Activated T-cell treated with anti-CD3 and anti-CD28 coated beads, Interleukin-2, amount 50 U/mL, for 24 hours (primary cell): Measurements from ENCODE around the gene HIVEP2.
A peak's percentile ranks its signal among the peaks of the same experiment; 100 is the strongest.

Source experiments
- DNase-seq: peaks from one replicate; pipeline ENCODE4 v3.0.0-alpha.2; 2020
- H3K27ac Mint-ChIP-seq: 2 replicates; pipeline ENCODE4 v1.8.0; 2020; ENCODE audit warnings: mild to moderate bottlenecking, mixed read lengths
- H3K27me3 Mint-ChIP-seq: 2 replicates; pipeline ENCODE4 v1.8.0; 2020; ENCODE audit warnings: mixed read lengths
- H3K36me3 Mint-ChIP-seq: 2 replicates; pipeline ENCODE4 v1.8.0; 2020; ENCODE audit warnings: low read depth, mixed read lengths
- H3K4me1 Mint-ChIP-seq: 2 replicates; pipeline ENCODE4 v1.8.0; 2020; ENCODE audit warnings: low read depth, mixed read lengths
- H3K4me3 Mint-ChIP-seq: 2 replicates; pipeline ENCODE4 v1.8.0; 2020; ENCODE audit warnings: mild to moderate bottlenecking, moderate library complexity, mixed read lengths
- H3K9me3 Mint-ChIP-seq: 2 replicates; pipeline ENCODE4 v1.8.0; 2020; ENCODE audit warnings: mixed read lengths

Gene HIVEP2

GRCh38 chr6:142846883-142847287, 98.1 kb downstream of the HIVEP2 start:
- Mint-ChIP-seq H3K9me3 (no peaks in the 10 kb centered on the region), H3K27me3 (no peaks in the 10 kb centered on the region), H3K4me1 (peaks cover 97% of the 10 kb centered on the region), H3K4me3 (peak overlapping the region; percentile 81), H3K36me3 (peaks cover 17% of the 10 kb centered on the region), H3K27ac (peak overlapping the region; percentile 99)
- DNase-seq, result no peak

GRCh38 chr6:142846459-142846831, 98.5 kb downstream of the HIVEP2 start:
- no peaks in the 10 kb centered on the region for H3K9me3 Mint-ChIP-seq
- peak overlapping the region; percentile 81 for H3K4me3 Mint-ChIP-seq
- peaks cover 97% of the 10 kb centered on the region for H3K4me1 Mint-ChIP-seq
- peaks cover 17% of the 10 kb centered on the region for H3K36me3 Mint-ChIP-seq
- H3K27me3 Mint-ChIP-seq, result no peaks in the 10 kb centered on the region
- H3K27ac Mint-ChIP-seq, result peak overlapping the region; percentile 99
- DNase-seq, result no peak

- Mint-ChIP-seq H3K4me1 (peaks cover 95% of the 10 kb centered on the region), H3K4me3 (peak overlapping the region; percentile 81), H3K9me3 (no peaks in the 10 kb centered on the region), H3K36me3 (peaks cover 19% of the 10 kb centered on the region), H3K27me3 (no peaks in the 10 kb centered on the region), H3K27ac (peak overlapping the region; percentile 99)
- DNase-seq, result peak; percentile 65
These were observed 99.1 kb downstream of the HIVEP2 start for GRCh38 chr6:142845624-142846458.

- H3K4me1 Mint-ChIP-seq, result peaks cover 92% of the 10 kb centered on the region
- H3K27ac Mint-ChIP-seq, result peak overlapping the region; percentile 99
- no peak for DNase-seq
These were observed 99.8 kb downstream of the HIVEP2 start for GRCh38 chr6:142845143-142845571.

GRCh38 chr6:142844065-142844755, 100.8 kb downstream of the HIVEP2 start:
- DNase-seq, result no peak
- Mint-ChIP-seq H3K4me1 (peaks cover 93% of the 10 kb centered on the region), H3K27ac (peak overlapping the region; percentile 99), H3K36me3 (peaks cover 17% of the 10 kb centered on the region), H3K9me3 (no peaks in the 10 kb centered on the region), H3K27me3 (no peaks in the 10 kb centered on the region), H3K4me3 (peak overlapping the region; percentile 81)

More at GRCh38 chr6:142845143-142845571, 99.8 kb downstream of the HIVEP2 start:
- H3K9me3 Mint-ChIP-seq, result no peaks in the 10 kb centered on the region
- H3K4me3 Mint-ChIP-seq, result peak overlapping the region; percentile 81
- H3K36me3 Mint-ChIP-seq, result peaks cover 19% of the 10 kb centered on the region
- no peaks in the 10 kb centered on the region for H3K27me3 Mint-ChIP-seq

- DNase-seq, result peak; percentile 43
- H3K4me1 Mint-ChIP-seq, result peaks cover 93% of the 10 kb centered on the region
These were observed 101.6 kb downstream of the HIVEP2 start for GRCh38 chr6:142843361-142843760.

GRCh38 chr6:142842418-142843261, 102.3 kb downstream of the HIVEP2 start:
- Mint-ChIP-seq H3K4me3 (peak overlapping the region; percentile 81), H3K4me1 (peaks cover 93% of the 10 kb centered on the region), H3K27ac (peak overlapping the region; percentile 99), H3K27me3 (no peaks in the 10 kb centered on the region), H3K9me3 (no peaks in the 10 kb centered on the region), H3K36me3 (peaks cover 17% of the 10 kb centered on the region)
- no peak for DNase-seq

More at GRCh38 chr6:142843361-142843760, 101.6 kb downstream of the HIVEP2 start:
- Mint-ChIP-seq H3K9me3 (no peaks in the 10 kb centered on the region), H3K4me3 (peak overlapping the region; percentile 81), H3K36me3 (peaks cover 15% of the 10 kb centered on the region), H3K27ac (peak overlapping the region; percentile 99), H3K27me3 (no peaks in the 10 kb centered on the region)

- Mint-ChIP-seq H3K4me1 (peaks cover 93% of the 10 kb centered on the region), H3K36me3 (peaks cover 21% of the 10 kb centered on the region), H3K27me3 (no peaks in the 10 kb centered on the region), H3K27ac (peak overlapping the region; percentile 99), H3K9me3 (no peaks in the 10 kb centered on the region), H3K4me3 (peak overlapping the region; percentile 81)
- no peak for DNase-seq
These were observed 103.1 kb downstream of the HIVEP2 start for GRCh38 chr6:142841915-142842314.

GRCh38 chr6:142839686-142840040, 105.3 kb downstream of the HIVEP2 start:
- peaks cover 39% of the 10 kb centered on the region for H3K36me3 Mint-ChIP-seq
- H3K27me3 Mint-ChIP-seq, result no peaks in the 10 kb centered on the region
- no peak for DNase-seq
- H3K4me1 Mint-ChIP-seq, result peaks cover 90% of the 10 kb centered on the region
- H3K4me3 Mint-ChIP-seq, result peak overlapping the region; percentile 24
- no peaks in the 10 kb centered on the region for H3K9me3 Mint-ChIP-seq
- H3K27ac Mint-ChIP-seq, result peak overlapping the region; percentile 90

- H3K4me3 Mint-ChIP-seq, result peak overlapping the region; percentile 24
These were observed 105.9 kb downstream of the HIVEP2 start for GRCh38 chr6:142838821-142839685.

GRCh38 chr6:142835787-142836535, 109.0 kb downstream of the HIVEP2 start:
- DNase-seq, result no peak
- peaks cover 65% of the 10 kb centered on the region for H3K36me3 Mint-ChIP-seq
- no peak overlapping the region for H3K4me3 Mint-ChIP-seq
- no peaks in the 10 kb centered on the region for H3K27me3 Mint-ChIP-seq
- no peaks in the 10 kb centered on the region for H3K9me3 Mint-ChIP-seq
- H3K27ac Mint-ChIP-seq, result peak overlapping the region; percentile 69
- H3K4me1 Mint-ChIP-seq, result peaks cover 84% of the 10 kb centered on the region

More at GRCh38 chr6:142838821-142839685, 105.9 kb downstream of the HIVEP2 start:
- Mint-ChIP-seq H3K9me3 (no peaks in the 10 kb centered on the region), H3K27ac (peak overlapping the region; percentile 90), H3K27me3 (no peaks in the 10 kb centered on the region), H3K36me3 (peaks cover 39% of the 10 kb centered on the region), H3K4me1 (peaks cover 87% of the 10 kb centered on the region)
- DNase-seq, result no peak

- no peak for DNase-seq
- H3K36me3 Mint-ChIP-seq, result peaks cover 76% of the 10 kb centered on the region
- no peaks in the 10 kb centered on the region for H3K9me3 Mint-ChIP-seq
- peak overlapping the region; percentile 38 for H3K27ac Mint-ChIP-seq
- no peak overlapping the region for H3K4me3 Mint-ChIP-seq
- H3K4me1 Mint-ChIP-seq, result peaks cover 89% of the 10 kb centered on the region
- H3K27me3 Mint-ChIP-seq, result no peaks in the 10 kb centered on the region
These were observed 110.1 kb downstream of the HIVEP2 start for GRCh38 chr6:142834853-142835252.

GRCh38 chr6:142833798-142834197, 111.2 kb downstream of the HIVEP2 start:
- peaks cover 3% of the 10 kb centered on the region for H3K9me3 Mint-ChIP-seq
- H3K27ac Mint-ChIP-seq, result peak overlapping the region; percentile 84
- H3K4me3 Mint-ChIP-seq, result no peak overlapping the region
- DNase-seq, result no peak
- H3K4me1 Mint-ChIP-seq, result peaks cover 89% of the 10 kb centered on the region
- H3K27me3 Mint-ChIP-seq, result no peaks in the 10 kb centered on the region
- peaks cover 84% of the 10 kb centered on the region for H3K36me3 Mint-ChIP-seq
